ENCODE data around the gene NDUFB10. TPM values are rescaled to one million over a fixed set of nuclear protein-coding genes. Genes with fewer than 3 reads are reported as not detected.
"Not testable (repeated sequence)": the region's sequence is repeated elsewhere in the genome, so short reads cannot be mapped to it uniquely, and the experiment has no call there.

NDUFB10 gene
- total RNA-seq, 2 experiments from 2014 or later: 141 to 147 TPM

GRCh38 chr16:1929578-1930337 lies 29.6 kb upstream of the NDUFB10 start:
- Mint-ChIP-seq H3K27ac (peak overlapping the region; percentile 55), H3K4me1 (ENCODE audit: low read depth) (peaks cover 2% of the 10 kb centered on the region), H3K9me3 (ENCODE audit: insufficient read depth) (no peaks in the 10 kb centered on the region), H3K36me3 (ENCODE audit: low read depth) (no peaks in the 10 kb centered on the region), H3K27me3 (ENCODE audit: low read depth) (peaks cover 4% of the 10 kb centered on the region), H3K4me3 (peak overlapping the region; percentile 63)
- POLR2A ChIA-PET: interaction anchor here (1.1 kb wide), 1 partner anchor 35 kb away, joined by 4 read pairs; the partner anchor contains the start of gene RPS2
- CTCF ChIA-PET: interaction anchor here (0.7 to 2.8 kb wide), 14 partner anchors 9 to 470 kb away, joined by 3 to 14 read pairs (median 3); partner anchors contain the start of genes MEIOB, NUBP2 and SPSB3
- DNase-seq (peak; percentile 92), ATAC-seq (peak; percentile 96)

GRCh38 chr16:1930338-1930720 lies 29.0 kb upstream of the NDUFB10 start:
- CTCF ChIA-PET: interaction anchor here (0.7 to 2.8 kb wide), 4 partner anchors 55 to 471 kb away, joined by 3 to 14 read pairs (median 6); partner anchors contain the start of genes NUBP2 and SPSB3

GRCh38 chr16:1932050-1933028 lies 27.0 kb upstream of the NDUFB10 start:
- no peak overlapping the region for H3K27ac Mint-ChIP-seq
- H3K4me1 Mint-ChIP-seq (ENCODE audit: low read depth): peaks cover 2% of the 10 kb centered on the region
- DNase-seq: no peak
- CTCF ChIA-PET: no interaction called here
- ATAC-seq: no peak
- POLR2A ChIA-PET: no interaction called here
- no peaks in the 10 kb centered on the region for H3K36me3 Mint-ChIP-seq (ENCODE audit: low read depth)
- no peaks in the 10 kb centered on the region for H3K9me3 Mint-ChIP-seq (ENCODE audit: insufficient read depth)
- no peak overlapping the region for H3K4me3 Mint-ChIP-seq
- H3K27me3 Mint-ChIP-seq (ENCODE audit: low read depth): no peaks in the 10 kb centered on the region

More at GRCh38 chr16:1930338-1930720, 29.0 kb upstream of the NDUFB10 start:
- POLR2A ChIA-PET: no interaction called here
- no peaks in the 10 kb centered on the region for H3K36me3 Mint-ChIP-seq (ENCODE audit: low read depth)
- no peak overlapping the region for H3K4me3 Mint-ChIP-seq
- ATAC-seq: no peak
- no peaks in the 10 kb centered on the region for H3K27me3 Mint-ChIP-seq (ENCODE audit: low read depth)
- no peak overlapping the region for H3K27ac Mint-ChIP-seq
- no peaks in the 10 kb centered on the region for H3K9me3 Mint-ChIP-seq (ENCODE audit: insufficient read depth)
- DNase-seq: no peak
- peaks cover 2% of the 10 kb centered on the region for H3K4me1 Mint-ChIP-seq (ENCODE audit: low read depth)

GRCh38 chr16:1933097-1933661 lies 26.2 kb upstream of the NDUFB10 start:
- CTCF ChIA-PET: interaction anchor here (0.6 kb wide), 1 partner anchor 513 kb away, joined by 3 read pairs; no protein-coding TSS in a partner anchor
- Mint-ChIP-seq H3K9me3 (ENCODE audit: insufficient read depth) (no peaks in the 10 kb centered on the region), H3K4me1 (ENCODE audit: low read depth) (peaks cover 2% of the 10 kb centered on the region), H3K36me3 (ENCODE audit: low read depth) (peaks cover 3% of the 10 kb centered on the region), H3K27ac (no peak overlapping the region), H3K27me3 (ENCODE audit: low read depth) (no peaks in the 10 kb centered on the region), H3K4me3 (no peak overlapping the region)
- POLR2A ChIA-PET: interaction anchor here (0.6 kb wide), 1 partner anchor 32 kb away, joined by 3 read pairs; the partner anchor contains the start of gene RPS2
- ATAC-seq (no peak), DNase-seq (no peak)

GRCh38 chr16:1936945-1937479 lies 22.3 kb upstream of the NDUFB10 start:
- ChIA-PET POLR2A (interaction anchor here (1.5 kb wide), 1 partner anchor 28 kb away, joined by 4 read pairs; the partner anchor contains the start of gene RPS2), CTCF (no interaction called here)
- H3K4me1 Mint-ChIP-seq (ENCODE audit: low read depth): peaks cover 9% of the 10 kb centered on the region
- no peak overlapping the region for H3K4me3 Mint-ChIP-seq
- peaks cover 8% of the 10 kb centered on the region for H3K36me3 Mint-ChIP-seq (ENCODE audit: low read depth)
- no peak for DNase-seq
- no peak for ATAC-seq
- no peaks in the 10 kb centered on the region for H3K27me3 Mint-ChIP-seq (ENCODE audit: low read depth)
- no peak overlapping the region for H3K27ac Mint-ChIP-seq
- no peaks in the 10 kb centered on the region for H3K9me3 Mint-ChIP-seq (ENCODE audit: insufficient read depth)

GRCh38 chr16:1938316-1938715 lies 21.0 kb upstream of the NDUFB10 start:
- DNase-seq: no peak
- H3K4me3 Mint-ChIP-seq: no peak overlapping the region
- no peak overlapping the region for H3K27ac Mint-ChIP-seq
- H3K9me3 Mint-ChIP-seq (ENCODE audit: insufficient read depth): no peaks in the 10 kb centered on the region
- ChIA-PET CTCF (no interaction called here), POLR2A (no interaction called here)
- no peaks in the 10 kb centered on the region for H3K27me3 Mint-ChIP-seq (ENCODE audit: low read depth)
- peaks cover 15% of the 10 kb centered on the region for H3K4me1 Mint-ChIP-seq (ENCODE audit: low read depth)
- peaks cover 8% of the 10 kb centered on the region for H3K36me3 Mint-ChIP-seq (ENCODE audit: low read depth)
- no peak for ATAC-seq

- no peak overlapping the region for H3K4me3 Mint-ChIP-seq
- ChIA-PET CTCF (interaction anchor here (1.0 kb wide), 1 partner anchor 9 kb away, joined by 3 read pairs; no protein-coding TSS in a partner anchor), POLR2A (no interaction called here)
- no peak for ATAC-seq
- peaks cover 8% of the 10 kb centered on the region for H3K36me3 Mint-ChIP-seq (ENCODE audit: low read depth)
- no peaks in the 10 kb centered on the region for H3K9me3 Mint-ChIP-seq (ENCODE audit: insufficient read depth)
- H3K4me1 Mint-ChIP-seq (ENCODE audit: low read depth): peaks cover 21% of the 10 kb centered on the region
- no peaks in the 10 kb centered on the region for H3K27me3 Mint-ChIP-seq (ENCODE audit: low read depth)
- H3K27ac Mint-ChIP-seq: no peak overlapping the region
- DNase-seq: no peak
Measured at GRCh38 chr16:1938910-1939309, 20.4 kb upstream of the NDUFB10 start.

GRCh38 chr16:1939833-1940232 lies 19.5 kb upstream of the NDUFB10 start:
- peaks cover 29% of the 10 kb centered on the region for H3K4me1 Mint-ChIP-seq (ENCODE audit: low read depth)
- ChIA-PET POLR2A (interaction anchor here (2.1 kb wide), 1 partner anchor 25 kb away, joined by 8 read pairs; the partner anchor contains the start of gene RPS2), CTCF (interaction anchor here (0.9 kb wide), 1 partner anchor 11 kb away, joined by 3 read pairs; no protein-coding TSS in a partner anchor)
- not testable (repeated sequence) for H3K27ac Mint-ChIP-seq; H3K27me3 Mint-ChIP-seq (ENCODE audit: low read depth); H3K36me3 Mint-ChIP-seq (ENCODE audit: low read depth); DNase-seq; H3K4me3 Mint-ChIP-seq; ATAC-seq; H3K9me3 Mint-ChIP-seq (ENCODE audit: insufficient read depth)

- ChIA-PET POLR2A (interaction anchor here (0.8 to 2.1 kb wide), 2 partner anchors 25 to 215 kb away, joined by 3 to 8 read pairs; partner anchors contain the start of genes RPS2 and TRAF7), CTCF (interaction anchor here (0.9 kb wide), 1 partner anchor 11 kb away, joined by 3 read pairs; no protein-coding TSS in a partner anchor)
- Mint-ChIP-seq H3K27me3 (ENCODE audit: low read depth) (no peaks in the 10 kb centered on the region), H3K36me3 (ENCODE audit: low read depth) (peaks cover 8% of the 10 kb centered on the region), H3K4me1 (ENCODE audit: low read depth) (peaks cover 29% of the 10 kb centered on the region), H3K4me3 (no peak overlapping the region), H3K9me3 (ENCODE audit: insufficient read depth) (no peaks in the 10 kb centered on the region), H3K27ac (no peak overlapping the region)
- DNase-seq: no peak
- no peak for ATAC-seq
Measured at GRCh38 chr16:1940273-1941161, 18.8 kb upstream of the NDUFB10 start.

GRCh38 chr16:1941162-1942046 lies 17.9 kb upstream of the NDUFB10 start:
- ChIA-PET POLR2A (interaction anchor here (0.8 to 2.1 kb wide), 2 partner anchors 24 to 214 kb away, joined by 3 to 8 read pairs; partner anchors contain the start of genes RPS2 and TRAF7), CTCF (no interaction called here)
- no peak overlapping the region for H3K27ac Mint-ChIP-seq
- peaks cover 8% of the 10 kb centered on the region for H3K36me3 Mint-ChIP-seq (ENCODE audit: low read depth)
- no peak for DNase-seq
- peaks cover 29% of the 10 kb centered on the region for H3K4me1 Mint-ChIP-seq (ENCODE audit: low read depth)
- peak overlapping the region; percentile 85 for H3K4me3 Mint-ChIP-seq
- H3K9me3 Mint-ChIP-seq (ENCODE audit: insufficient read depth): no peaks in the 10 kb centered on the region
- no peak for ATAC-seq
- no peaks in the 10 kb centered on the region for H3K27me3 Mint-ChIP-seq (ENCODE audit: low read depth)
